ENCODE measurements around the gene GABPB1. TPM values are rescaled to one million over a fixed set of nuclear protein-coding genes. Genes with fewer than 3 reads are reported as not detected.

GABPB1 gene
- total RNA-seq, 4 donors from 2014 or later: 10.8 to 31.2 (median 20.3) TPM

DNA sequence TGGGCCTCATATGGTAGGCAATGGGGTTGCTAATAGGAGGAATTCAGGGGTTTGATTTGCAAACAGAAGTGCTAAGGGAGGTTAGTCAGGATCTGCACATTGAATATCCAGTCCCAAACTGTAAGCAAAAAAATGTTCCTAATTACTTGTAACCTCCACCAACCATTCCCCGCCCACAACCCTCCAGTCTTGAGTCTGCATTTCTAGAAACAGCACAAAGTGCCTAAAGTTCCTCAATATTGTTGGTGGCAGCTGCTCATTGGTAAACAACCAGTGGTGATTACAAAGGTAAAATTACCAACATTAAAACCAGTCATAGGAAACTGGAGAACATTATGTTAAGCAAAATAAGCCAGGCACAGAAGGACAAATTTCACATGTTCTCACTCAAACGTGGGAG, 108.4 kb downstream of the GABPB1 start:
- TF ChIP-seq EP300 (IDR thresholded peaks at IDR 0.05) (no peak), POLR2A (IDR thresholded peaks at IDR 0.05) (no peak), POLR2AphosphoS5 (IDR thresholded peaks at IDR 0.05) (no peak)
- TF ChIP-seq, protein P1, sequence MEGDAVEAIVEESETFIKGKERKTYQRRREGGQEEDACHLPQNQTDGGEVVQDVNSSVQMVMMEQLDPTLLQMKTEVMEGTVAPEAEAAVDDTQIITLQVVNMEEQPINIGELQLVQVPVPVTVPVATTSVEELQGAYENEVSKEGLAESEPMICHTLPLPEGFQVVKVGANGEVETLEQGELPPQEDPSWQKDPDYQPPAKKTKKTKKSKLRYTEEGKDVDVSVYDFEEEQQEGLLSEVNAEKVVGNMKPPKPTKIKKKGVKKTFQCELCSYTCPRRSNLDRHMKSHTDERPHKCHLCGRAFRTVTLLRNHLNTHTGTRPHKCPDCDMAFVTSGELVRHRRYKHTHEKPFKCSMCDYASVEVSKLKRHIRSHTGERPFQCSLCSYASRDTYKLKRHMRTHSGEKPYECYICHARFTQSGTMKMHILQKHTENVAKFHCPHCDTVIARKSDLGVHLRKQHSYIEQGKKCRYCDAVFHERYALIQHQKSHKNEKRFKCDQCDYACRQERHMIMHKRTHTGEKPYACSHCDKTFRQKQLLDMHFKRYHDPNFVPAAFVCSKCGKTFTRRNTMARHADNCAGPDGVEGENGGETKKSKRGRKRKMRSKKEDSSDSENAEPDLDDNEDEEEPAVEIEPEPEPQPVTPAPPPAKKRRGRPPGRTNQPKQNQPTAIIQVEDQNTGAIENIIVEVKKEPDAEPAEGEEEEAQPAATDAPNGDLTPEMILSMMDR (IDR thresholded peaks at IDR 0.05): no peak

DNA sequence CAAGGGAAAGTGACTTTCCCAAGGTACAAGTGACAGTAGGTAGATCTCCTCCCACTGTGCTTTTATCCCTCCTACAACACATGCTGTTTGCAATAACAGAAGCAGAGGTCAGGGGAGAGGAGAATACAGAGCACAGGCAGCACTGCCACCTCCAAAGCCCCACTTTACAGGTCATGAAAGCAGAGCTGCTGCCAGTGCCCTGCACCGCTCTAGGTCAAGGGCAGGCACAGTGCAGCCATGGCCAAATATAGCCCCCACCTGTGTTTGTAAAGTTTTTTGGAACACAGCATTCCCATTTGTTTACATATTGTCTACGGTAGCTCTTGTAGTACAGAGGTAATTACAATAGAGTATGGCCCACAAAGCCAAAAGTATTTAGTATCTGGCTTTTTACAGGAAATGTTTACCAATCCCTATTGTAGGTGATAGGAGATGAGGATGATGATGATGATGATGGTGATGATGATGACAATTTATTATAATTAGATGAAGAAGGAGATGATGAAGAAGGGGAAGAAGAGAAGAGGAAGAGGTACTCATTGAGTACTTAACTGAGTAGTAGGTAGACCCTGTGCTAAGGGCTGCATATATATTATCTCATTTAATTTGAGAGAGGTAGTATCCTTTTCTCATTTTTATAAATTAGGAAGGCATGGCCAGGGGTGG, 109.9 kb downstream of the GABPB1 start:
- WGBS: 94% methylated on average over 2 of the region's 2 CpGs
- H3K27me3 ChIP-seq: no peaks in the 10 kb centered on the region
- H3K9me3 ChIP-seq: no peaks in the 10 kb centered on the region
- no peaks in the 10 kb centered on the region for H3K4me1 ChIP-seq
- no peak overlapping the region for H3K27ac ChIP-seq
- H3K36me3 ChIP-seq: no peaks in the 10 kb centered on the region
- H3K4me3 ChIP-seq: no peak overlapping the region
- TF ChIP-seq, protein P1 (IDR thresholded peaks at IDR 0.05): no peak
- TF ChIP-seq POLR2AphosphoS5 (IDR thresholded peaks at IDR 0.05): no peak
- TF ChIP-seq POLR2A (IDR thresholded peaks at IDR 0.05): no peak
- no peak for TF ChIP-seq EP300 (IDR thresholded peaks at IDR 0.05)
- DNase-seq (ENCODE audit: low spot score in 2 of 2): no peak

More for the DNA sequence above, 108.4 kb downstream of the GABPB1 start:
- Histone ChIP-seq H3K27ac (no peak overlapping the region), H3K27me3 (no peaks in the 10 kb centered on the region), H3K4me3 (no peak overlapping the region), H3K4me1 (no peaks in the 10 kb centered on the region), H3K36me3 (no peaks in the 10 kb centered on the region), H3K9me3 (no peaks in the 10 kb centered on the region)
- no peak for DNase-seq (ENCODE audit: low spot score in 2 of 2)
- WGBS: 89% methylated on average over 2 of the region's 2 CpGs

DNA sequence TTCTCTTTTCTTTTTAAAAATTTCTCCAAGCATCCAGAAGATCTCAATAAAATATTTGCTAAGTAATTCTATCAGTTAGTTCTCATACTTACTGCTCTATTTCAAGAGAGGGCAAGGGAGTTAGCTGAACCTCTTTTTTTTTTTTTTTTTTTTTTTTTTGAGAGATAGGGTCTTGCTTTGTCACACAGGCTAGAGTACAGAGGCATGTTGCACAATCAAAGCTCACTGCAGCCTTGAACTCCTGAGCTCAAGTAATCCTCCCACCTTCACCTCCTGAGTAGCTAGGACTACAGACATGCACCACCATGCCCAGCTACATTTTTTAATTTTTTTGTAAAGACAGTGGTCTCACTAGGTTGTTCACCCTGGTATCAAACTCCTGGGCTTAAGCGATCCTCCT, 110.8 kb downstream of the GABPB1 start:
- no peaks in the 10 kb centered on the region for H3K27me3 ChIP-seq
- WGBS: 100% methylated on average over 1 of the region's 1 CpG
- H3K9me3 ChIP-seq: no peaks in the 10 kb centered on the region
- no peaks in the 10 kb centered on the region for H3K4me1 ChIP-seq
- no peak for DNase-seq (ENCODE audit: low spot score in 2 of 2)
- TF ChIP-seq, protein P1 (IDR thresholded peaks at IDR 0.05): no peak
- TF ChIP-seq POLR2A (IDR thresholded peaks at IDR 0.05) (no peak), EP300 (IDR thresholded peaks at IDR 0.05) (no peak)
- no peak overlapping the region for H3K4me3 ChIP-seq
- H3K27ac ChIP-seq: no peak overlapping the region
- no peaks in the 10 kb centered on the region for H3K36me3 ChIP-seq

DNA sequence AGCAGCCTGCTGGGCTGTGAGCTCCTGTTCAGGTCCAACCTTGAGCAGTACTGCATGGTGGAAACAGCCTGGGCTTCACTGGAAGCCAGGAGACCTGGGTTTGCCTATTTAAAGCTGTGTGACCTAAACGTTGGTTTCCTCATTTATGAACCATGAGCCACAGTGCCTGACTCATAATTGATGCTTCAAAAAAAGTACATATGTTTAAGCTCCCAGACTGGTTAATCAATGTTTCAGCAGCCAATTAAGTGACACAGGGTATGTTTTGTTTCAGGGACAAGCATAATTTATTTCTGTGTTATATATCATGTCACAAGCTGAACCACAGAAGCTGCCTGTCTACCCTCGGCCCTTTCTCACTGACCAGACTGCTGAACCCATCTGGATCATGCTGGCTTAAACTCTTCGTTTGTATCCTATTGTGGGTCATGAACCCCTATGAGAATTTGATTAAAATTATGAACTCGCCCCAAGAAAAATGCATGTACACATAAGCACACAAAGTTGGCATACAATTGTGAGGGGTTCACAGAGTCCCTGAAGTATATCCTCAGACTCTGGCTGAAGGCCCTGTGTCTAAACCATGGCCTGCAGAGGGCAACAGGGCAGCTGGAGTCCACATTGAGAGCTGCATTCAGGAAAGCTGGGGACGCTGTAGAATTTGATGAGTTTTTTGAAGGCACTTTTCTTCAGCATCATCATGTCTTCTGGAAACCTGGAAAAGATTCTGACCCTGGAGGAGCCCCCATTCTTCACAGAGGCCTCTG, 113.1 kb downstream of the GABPB1 start:
- no peaks in the 10 kb centered on the region for H3K9me3 ChIP-seq
- no peaks in the 10 kb centered on the region for H3K4me1 ChIP-seq
- DNase-seq (ENCODE audit: low spot score in 2 of 2): no peak
- WGBS: 75% methylated on average over 5 of the region's 5 CpGs
- H3K27ac ChIP-seq: no peak overlapping the region
- TF ChIP-seq, protein P1 (IDR thresholded peaks at IDR 0.05): no peak
- no peak for TF ChIP-seq POLR2AphosphoS5 (IDR thresholded peaks at IDR 0.05)
- no peak for TF ChIP-seq EP300 (IDR thresholded peaks at IDR 0.05)
- TF ChIP-seq POLR2A (IDR thresholded peaks at IDR 0.05): no peak
- no peaks in the 10 kb centered on the region for H3K36me3 ChIP-seq
- no peaks in the 10 kb centered on the region for H3K27me3 ChIP-seq
- H3K4me3 ChIP-seq: no peak overlapping the region

DNA sequence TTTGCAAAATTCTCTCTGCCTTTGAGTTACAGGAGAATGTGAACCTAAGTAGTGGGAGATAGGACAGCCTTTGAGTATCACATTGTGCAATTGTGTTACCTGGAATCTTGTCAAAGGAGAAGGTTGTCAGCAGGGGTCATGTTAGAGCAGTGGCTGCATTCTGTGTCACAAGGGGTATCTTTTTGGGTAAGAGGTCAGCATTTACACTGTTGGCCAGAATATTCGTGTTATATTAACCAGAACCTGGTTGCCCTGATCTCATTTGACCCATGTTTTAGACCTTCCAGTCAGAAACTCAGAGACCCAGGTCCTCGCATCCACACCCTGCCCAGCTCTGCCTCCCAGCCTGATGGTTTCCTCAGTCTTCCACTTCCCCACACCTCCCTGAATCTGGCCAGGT, 116.7 kb downstream of the GABPB1 start:
- Histone ChIP-seq H3K4me1 (no peaks in the 10 kb centered on the region), H3K36me3 (no peaks in the 10 kb centered on the region), H3K9me3 (no peaks in the 10 kb centered on the region), H3K27me3 (no peaks in the 10 kb centered on the region), H3K27ac (no peak overlapping the region), H3K4me3 (no peak overlapping the region)
- no peak for DNase-seq (ENCODE audit: low spot score in 2 of 2)
- 93% methylated on average over 2 of the region's 2 CpGs for WGBS
- TF ChIP-seq POLR2AphosphoS5 (IDR thresholded peaks at IDR 0.05) (no peak), EP300 (IDR thresholded peaks at IDR 0.05) (no peak), POLR2A (IDR thresholded peaks at IDR 0.05) (no peak)
- TF ChIP-seq, protein P1 (IDR thresholded peaks at IDR 0.05): no peak

Data from suprapubic skin (tissue), 4 donors.